Measurements from ENCODE around the gene RPS3. TPM values are rescaled to one million over a fixed set of nuclear protein-coding genes. Genes with fewer than 3 reads are reported as not detected.

The RPS3 gene
- total and polyA plus RNA-seq, 12 donors: 776 to 2,024 (median 1,374) TPM

DNA sequence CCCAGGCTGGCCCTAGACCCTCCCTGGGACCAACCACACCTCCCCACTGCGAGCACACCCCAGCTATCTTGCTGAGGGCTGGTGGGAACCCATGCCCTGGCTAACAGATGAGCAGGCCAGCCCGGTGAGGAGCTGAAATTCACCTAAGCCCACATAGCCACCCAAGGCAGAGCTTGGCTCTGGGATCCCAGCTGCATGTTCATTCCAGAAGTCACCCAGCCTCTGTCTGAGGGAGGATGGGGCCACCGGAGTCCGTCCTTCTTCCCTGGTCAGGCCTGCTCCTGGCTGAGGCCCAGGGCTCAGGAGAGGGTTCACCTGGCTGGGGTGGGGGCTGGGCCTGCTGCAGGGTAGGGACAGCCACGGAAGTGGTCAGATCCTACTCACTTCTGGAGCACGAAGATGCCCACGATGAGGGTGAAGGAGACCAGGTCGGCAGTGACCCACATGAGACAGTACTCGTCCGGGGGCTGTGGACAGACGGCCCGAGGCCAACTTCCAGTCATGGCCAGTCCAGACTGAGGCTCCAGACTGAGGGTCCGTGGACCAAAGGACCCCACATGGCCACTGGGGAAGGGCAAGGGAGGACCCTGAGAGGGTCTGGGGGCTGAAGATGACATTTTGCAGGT, 40.3 kb downstream of the RPS3 start:
- Histone ChIP-seq H3K4me1 (replicated peaks in 1 of 2) (no peaks in the 10 kb centered on the region), H3K36me3 (replicated peaks in 1 of 2) (no peaks in the 10 kb centered on the region), H3K27ac (no peak overlapping the region), H3K27me3 (no peaks in the 10 kb centered on the region), H3K4me3 (no peak overlapping the region), H3K9me3 (replicated peaks in 1 of 3) (no peaks in the 10 kb centered on the region)
- TF ChIP-seq POLR2A (IDR thresholded peaks at IDR 0.05): no peak
- TF ChIP-seq, protein P1, sequence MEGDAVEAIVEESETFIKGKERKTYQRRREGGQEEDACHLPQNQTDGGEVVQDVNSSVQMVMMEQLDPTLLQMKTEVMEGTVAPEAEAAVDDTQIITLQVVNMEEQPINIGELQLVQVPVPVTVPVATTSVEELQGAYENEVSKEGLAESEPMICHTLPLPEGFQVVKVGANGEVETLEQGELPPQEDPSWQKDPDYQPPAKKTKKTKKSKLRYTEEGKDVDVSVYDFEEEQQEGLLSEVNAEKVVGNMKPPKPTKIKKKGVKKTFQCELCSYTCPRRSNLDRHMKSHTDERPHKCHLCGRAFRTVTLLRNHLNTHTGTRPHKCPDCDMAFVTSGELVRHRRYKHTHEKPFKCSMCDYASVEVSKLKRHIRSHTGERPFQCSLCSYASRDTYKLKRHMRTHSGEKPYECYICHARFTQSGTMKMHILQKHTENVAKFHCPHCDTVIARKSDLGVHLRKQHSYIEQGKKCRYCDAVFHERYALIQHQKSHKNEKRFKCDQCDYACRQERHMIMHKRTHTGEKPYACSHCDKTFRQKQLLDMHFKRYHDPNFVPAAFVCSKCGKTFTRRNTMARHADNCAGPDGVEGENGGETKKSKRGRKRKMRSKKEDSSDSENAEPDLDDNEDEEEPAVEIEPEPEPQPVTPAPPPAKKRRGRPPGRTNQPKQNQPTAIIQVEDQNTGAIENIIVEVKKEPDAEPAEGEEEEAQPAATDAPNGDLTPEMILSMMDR (IDR thresholded peaks at IDR 0.05): no peak
- no peak for DNase-seq
- intact Hi-C loops (cut with DNase I): no loop called here
- 71 to 84% (median 75%) methylated on average over 8 to 13 of the region's 13 CpGs for WGBS, 4 donors

DNA sequence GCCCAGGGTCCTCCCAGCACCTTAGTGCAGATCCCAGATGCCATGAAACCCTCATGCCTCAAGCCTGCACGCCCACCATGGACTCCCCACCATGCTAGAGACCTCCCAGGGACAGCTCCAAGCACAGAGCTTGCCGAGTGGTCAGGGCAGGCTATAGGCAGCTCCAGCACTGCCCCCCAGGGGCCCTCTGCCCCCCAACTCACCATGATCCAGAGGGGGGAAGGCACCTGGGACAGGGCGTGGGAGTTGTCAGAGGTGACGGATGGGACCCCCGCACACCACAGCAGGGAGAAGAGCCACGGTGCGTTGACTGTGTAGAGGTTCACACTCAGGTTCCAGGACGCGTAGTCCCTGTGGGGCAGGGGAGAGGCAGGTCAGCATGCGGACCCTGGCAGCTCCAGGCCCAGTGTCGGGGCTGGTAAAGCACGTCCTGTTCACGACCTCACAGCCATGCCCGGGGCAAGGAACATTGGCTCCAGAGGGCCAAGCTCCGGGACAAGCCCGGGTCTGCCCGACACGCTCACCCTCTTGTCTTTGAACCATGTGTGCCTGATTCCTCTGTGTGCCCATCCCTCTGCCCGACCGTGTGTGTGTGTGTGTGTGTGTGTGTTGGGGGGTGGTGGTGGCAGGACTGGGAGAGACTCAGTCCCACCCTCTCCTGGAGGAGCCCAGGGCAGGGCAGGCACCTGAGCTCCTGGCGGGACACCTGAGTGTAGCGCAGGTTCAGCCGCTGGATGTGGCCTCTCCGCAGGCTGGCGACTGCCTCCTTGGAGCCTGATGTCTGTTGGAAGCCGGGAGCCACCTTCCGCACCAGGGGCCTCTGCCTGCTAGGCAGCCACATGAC, 41.9 kb downstream of the RPS3 start:
- Histone ChIP-seq H3K36me3 (replicated peaks in 1 of 2) (no peaks in the 10 kb centered on the region), H3K4me1 (replicated peaks in 1 of 2) (no peaks in the 10 kb centered on the region), H3K27ac (no peak overlapping the region), H3K27me3 (no peaks in the 10 kb centered on the region), H3K9me3 (replicated peaks in 1 of 3) (no peaks in the 10 kb centered on the region), H3K4me3 (no peak overlapping the region)
- TF ChIP-seq POLR2A (IDR thresholded peaks at IDR 0.05): no peak
- TF ChIP-seq, protein P1 (IDR thresholded peaks at IDR 0.05): no peak
- DNase-seq: no peak
- intact Hi-C loops (cut with DNase I): no loop called here
- WGBS, 4 donors: 75 to 81% (median 80%) methylated on average over 6 to 27 of the region's 27 CpGs

DNA sequence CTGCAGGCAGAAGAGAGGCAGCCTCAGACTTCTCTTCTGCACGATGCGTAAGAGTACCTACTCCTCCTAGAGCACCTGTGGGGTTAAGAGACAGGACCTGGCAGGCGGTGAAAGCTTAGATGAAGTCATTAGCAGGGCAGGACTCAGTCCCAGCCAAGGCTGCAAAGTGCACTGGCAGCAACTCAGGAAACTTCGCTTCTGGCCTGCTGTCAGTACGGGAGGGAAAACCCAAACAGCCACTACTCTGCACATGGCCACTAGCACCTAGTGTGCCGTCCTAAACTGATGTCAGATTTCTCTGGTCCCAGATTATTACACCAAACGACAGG, 42.5 kb downstream of the RPS3 start:
- Histone ChIP-seq H3K4me1 (replicated peaks in 1 of 2) (no peaks in the 10 kb centered on the region), H3K4me3 (no peak overlapping the region), H3K9me3 (replicated peaks in 1 of 3) (no peaks in the 10 kb centered on the region), H3K27ac (no peak overlapping the region), H3K27me3 (no peaks in the 10 kb centered on the region), H3K36me3 (replicated peaks in 1 of 2) (no peaks in the 10 kb centered on the region)
- TF ChIP-seq, protein P1 (IDR thresholded peaks at IDR 0.05): no peak
- no peak for TF ChIP-seq POLR2A (IDR thresholded peaks at IDR 0.05)
- DNase-seq: no peak
- intact Hi-C loops (cut with DNase I): no loop called here
- WGBS, 4 donors: 78 to 81% (median 79%) methylated on average over 5 to 7 of the region's 7 CpGs

DNA sequence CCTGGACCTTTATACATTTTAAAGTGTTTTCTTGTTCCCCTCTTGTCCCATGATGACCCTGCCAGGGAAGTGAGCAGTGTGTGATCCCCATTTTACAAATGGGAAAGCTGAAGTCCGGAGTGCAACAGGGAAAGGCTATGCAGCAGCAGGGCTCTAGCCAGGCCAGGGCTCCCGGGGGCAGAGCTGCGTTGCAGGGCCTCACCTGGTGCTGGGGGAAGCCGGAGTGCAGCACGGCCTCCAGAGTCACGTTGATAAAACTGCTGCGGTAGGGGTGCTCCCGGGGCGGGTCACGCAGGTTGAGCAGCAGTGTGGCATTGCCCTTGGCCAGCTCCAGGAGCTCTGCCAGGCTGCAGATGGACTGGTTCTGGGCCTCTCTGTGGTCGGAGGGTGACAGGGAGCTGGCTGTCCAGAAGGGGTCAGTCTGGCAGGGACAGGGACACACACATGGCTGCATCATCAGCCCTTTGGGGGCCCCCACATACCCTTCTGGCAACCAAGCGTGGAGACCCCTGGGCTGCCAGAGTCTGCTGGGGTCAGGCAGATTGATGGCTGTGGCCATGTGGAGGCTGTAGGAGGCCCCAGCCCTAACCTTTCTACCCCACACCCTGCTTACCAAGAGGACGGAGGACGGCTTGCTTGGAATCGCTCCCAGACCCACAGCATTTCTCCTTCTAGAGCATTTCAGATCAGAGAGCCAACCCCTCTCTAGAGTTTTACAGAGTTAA, 43.0 kb downstream of the RPS3 start:
- no peaks in the 10 kb centered on the region for H3K27me3 ChIP-seq
- no peaks in the 10 kb centered on the region for H3K4me1 ChIP-seq (replicated peaks in 1 of 2)
- intact Hi-C loops (cut with DNase I): no loop called here
- no peak overlapping the region for H3K27ac ChIP-seq
- TF ChIP-seq, protein P1 (IDR thresholded peaks at IDR 0.05): no peak
- no peak for TF ChIP-seq POLR2A (IDR thresholded peaks at IDR 0.05)
- H3K36me3 ChIP-seq (replicated peaks in 1 of 2): no peaks in the 10 kb centered on the region
- H3K9me3 ChIP-seq (replicated peaks in 1 of 3): no peaks in the 10 kb centered on the region
- no peak overlapping the region for H3K4me3 ChIP-seq
- WGBS, 4 donors: 72 to 79% (median 74%) methylated on average over 6 to 15 of the region's 15 CpGs
- DNase-seq: no peak
